HepG2 (cell line): ENCODE data around the gene CMYA5. TPM values are rescaled to one million over a fixed set of nuclear protein-coding genes. Genes with fewer than 3 reads are reported as not detected.

Source experiments
- ATAC-seq: fragments of 200-7000 bp; cut with Tn5 transposase; 3 replicates; pipeline ENCODE4 v1.9.1; 2020; ENCODE audit warnings: mild to moderate bottlenecking, moderate library complexity
- BruUV-seq: library from RNA; stranded (reverse); fragments of 400-500 nt; replicated peaks from 2 replicates; lab custom pipeline; 2021; lab: Mats Ljungman, UMichigan
- CTCF ChIA-PET: fragments of 300-600 bp; formaldehyde crosslinking; extraction: SDS; loops from one replicate; lab custom pipeline; 2021; ENCODE audit warnings: low total read pairs, inconsistent platforms, low intra/inter-chr PET ratio; lab: Yijun Ruan, JAX
- POLR2A ChIA-PET: fragments of 350-600 bp; sonication (Branson Sonifier 250); formaldehyde crosslinking; loops from one replicate; lab custom pipeline; 2020; ENCODE audit warnings: antibody characterized with exemption, inconsistent platforms; lab: Yijun Ruan, JAX
- DNase-seq: peaks from one replicate; pipeline ENCODE4 v3.0.0-alpha.2; 2015; ENCODE audit warnings: low spot score
- FAIRE-seq: peaks from 3 replicates; lab custom pipeline; 2011; peaks lifted over from hg19 to GRCh38; lab: Jason Lieb, UNC
- H2AFZ ChIP-seq: one replicate; pipeline ENCODE4 v1.6.1; 2011; ENCODE audit warnings: low read length, inconsistent platforms
- H3K27ac ChIP-seq: fragments of 300-600 bp; 3 replicates; pipeline ENCODE4 v1.8.0; 2011; ENCODE audit warnings: mixed run types, mild to moderate bottlenecking, mixed read lengths, low read length, inconsistent platforms; ENCODE audit not compliant: insufficient read depth; ENCODE audit errors: extremely low read length
- H3K27me3 ChIP-seq, 2 experiments: fragments of 200-600 bp in 1 of 2; 2 replicates in 1 of 2; 3 replicates in 1 of 2; pipeline versions ENCODE4 v1.6.0 to v1.8.0; 2011; ENCODE audit warnings: low read length in 2 of 2, mild to moderate bottlenecking in 2 of 2, moderate library complexity in 2 of 2, inconsistent platforms in 1 of 2; ENCODE audit not compliant: insufficient read depth in 2 of 2, control insufficient read depth in 1 of 2
- H3K36me3 ChIP-seq, 2 experiments: fragments of 200-600 bp in 1 of 2; replicated peaks in 1 of 2; 2 replicates in 1 of 2; 3 replicates in 1 of 2; pipeline versions ENCODE4 v1.5.1 to v1.8.0; 2011; ENCODE audit warnings: low read length in 2 of 2, inconsistent platforms in 1 of 2; ENCODE audit not compliant: insufficient read depth in 2 of 2, control insufficient read depth in 1 of 2
- H3K4me1 ChIP-seq: 2 replicates; pipeline ENCODE4 v1.5.1; 2012; ENCODE audit warnings: low read length, inconsistent platforms; ENCODE audit not compliant: insufficient read depth
- H3K4me2 ChIP-seq: 2 replicates; pipeline ENCODE4 v1.6.0; 2011; ENCODE audit warnings: low read depth, low read length, inconsistent platforms
- H3K4me3 ChIP-seq, 3 experiments: fragments of 200-600 bp in 1 of 3; sonication (generic), shearing (Covaris generic) in 1 of 3; replicated peaks in 1 of 3; 2 replicates each; pipeline ENCODE4 v1.5.1; 2011 to 2016; ENCODE audit warnings: low read length in 3 of 3, inconsistent platforms in 2 of 3, low read depth in 2 of 3, mild to moderate bottlenecking in 2 of 3, control low read depth in 1 of 3, mixed read lengths in 1 of 3; ENCODE audit not compliant: insufficient read depth in 1 of 3
- H3K79me2 ChIP-seq: one replicate; pipeline ENCODE4 v1.6.1; 2011; ENCODE audit warnings: low read length, inconsistent platforms; ENCODE audit not compliant: insufficient read depth
- H3K9ac ChIP-seq: 2 replicates; pipeline ENCODE4 v1.6.0; 2011; ENCODE audit warnings: mild to moderate bottlenecking, low read depth, low read length, inconsistent platforms; ENCODE audit not compliant: insufficient read depth
- H3K9me3 ChIP-seq: 2 replicates; pipeline ENCODE4 v1.5.1; 2012; ENCODE audit warnings: mild to moderate bottlenecking, low read length
- H4K20me1 ChIP-seq: 2 replicates; pipeline ENCODE4 v1.6.0; 2011; ENCODE audit warnings: inconsistent platforms, mild to moderate bottlenecking, low read length, moderate library complexity; ENCODE audit not compliant: insufficient read depth
- ATF5 ChIP-seq: sonication (generic); formaldehyde crosslinking; IDR thresholded peaks from 2 replicates; pipeline ENCODE4 v1.4.0; 2020; ENCODE audit warnings: mild to moderate bottlenecking, low read depth, missing genetic modification reagents
- GZF1 ChIP-seq: sonication (generic); formaldehyde crosslinking; IDR thresholded peaks from 2 replicates; pipeline ENCODE4 v1.5.1; 2020; ENCODE audit warnings: mild to moderate bottlenecking, missing genetic modification reagents
- NCOR1 ChIP-seq: fragments of 200-600 bp; sonication (generic); IDR thresholded peaks from 2 replicates; pipeline ENCODE4 v1.7.0; 2017; ENCODE audit warnings: antibody characterized with exemption, low read length, borderline replicate concordance
- POLR2G ChIP-seq: fragments of 200-400 bp; formaldehyde crosslinking; IDR thresholded peaks from 2 replicates; pipeline ENCODE4 v1.6.1; 2018; ENCODE audit warnings: mild to moderate bottlenecking, low read depth, low read length, moderate library complexity
- RBFOX2 ChIP-seq: fragments of 200-400 bp; formaldehyde crosslinking; IDR thresholded peaks from 2 replicates; pipeline ENCODE4 v1.6.1; 2017; ENCODE audit warnings: low read depth, mild to moderate bottlenecking, low read length
- SALL2 ChIP-seq: sonication (generic); formaldehyde crosslinking; IDR thresholded peaks from 2 replicates; pipeline ENCODE4 v1.8.1; 2023; ENCODE audit warnings: mild to moderate bottlenecking, missing genetic modification reagents, inconsistent platforms
- TP53 ChIP-seq: sonication (generic); formaldehyde crosslinking; conservative IDR thresholded peaks from 2 replicates; pipeline ENCODE4 v1.4.0; 2020; ENCODE audit warnings: missing genetic modification reagents
- ZBTB33 ChIP-seq: sonication (generic); formaldehyde crosslinking; IDR thresholded peaks from 2 replicates; pipeline ENCODE4 v1.4.0; 2020; ENCODE audit warnings: missing genetic modification reagents
- ZBTB44 ChIP-seq: sonication (generic); formaldehyde crosslinking; IDR thresholded peaks from 2 replicates; pipeline ENCODE4 v1.4.0; 2020; ENCODE audit warnings: missing genetic modification reagents
- ZBTB7B ChIP-seq: sonication (generic); formaldehyde crosslinking; IDR thresholded peaks from 2 replicates; pipeline ENCODE4 v1.4.0; 2020; ENCODE audit warnings: missing genetic modification reagents
- ZNF251 ChIP-seq: sonication (generic); formaldehyde crosslinking; IDR thresholded peaks from 2 replicates; pipeline ENCODE4 v1.9.0; 2021; ENCODE audit warnings: mild to moderate bottlenecking, missing genetic modification reagents
- ZNF350 ChIP-seq: sonication (generic); formaldehyde crosslinking; IDR thresholded peaks from 2 replicates; pipeline ENCODE4 v1.4.0; 2020; ENCODE audit warnings: mild to moderate bottlenecking, low read depth, missing genetic modification reagents, borderline replicate concordance
- ZNF768 ChIP-seq: sonication (generic); formaldehyde crosslinking; IDR thresholded peaks from 2 replicates; pipeline ENCODE4 v1.4.0; 2020; ENCODE audit warnings: missing genetic modification reagents
- WGBS: methylation state at CpG from one replicate; pipeline ENCODE4 v1.1.6; 2017; ENCODE audit warnings: low lambda C conversion rate; 5-methylcytosine and 5-hydroxymethylcytosine counted together
- in situ Hi-C: cut with HindIII; loops from 2 replicates; pipeline ENCODE4 v1.10.0; 2017; ENCODE audit warnings: low pct_unique_long_range_greater_than_20kb; ENCODE audit not compliant: extremely low pct_ligation_motif_present
- intact Hi-C: fragments of 100-400 bp; cut with micrococcal nuclease; formaldehyde crosslinking; loops from one replicate; pipeline ENCODE4 v1.10.0; 2022; ENCODE audit not compliant: unreplicated experiment
- polyA plus RNA-seq, 8 experiments: library from polyadenylated mRNA; depleted of rRNA in 3 of 8; stranded (reverse) in 7 of 8; unstranded in 1 of 8; fragments of >200 nt; fragmentation: Illumina TruSeq in 4 of 8; extraction: Trizol in 4 of 8; gene quantifications; 2 replicates each; pipeline versions ENCODE4 v1.2.1 to v1.2.3, GENCODE V29; 2011 to 2016; ENCODE audit warnings: low read depth in 4 of 8, missing spikeins in 1 of 8, mixed read lengths in 1 of 8; ENCODE audit not compliant: insufficient read depth in 1 of 8
- total RNA-seq, 5 experiments: library from RNA; depleted of rRNA; stranded (reverse); fragments of >200 nt; fragmentation: Illumina TruSeq; extraction: Trizol; gene quantifications; 2 replicates each; pipeline ENCODE4 v1.2.3, GENCODE V29; 2016; ENCODE audit warnings: low read depth in 1 of 5

The CMYA5 gene
- total and polyA plus RNA-seq, 2 of the 13 experiments (the other 11 are each of a cell fraction or from before 2014, with no cell fraction given): 0.13 to 0.51 TPM

GRCh38 chr5:79803007-79803406 is 113.4 kb downstream of the CMYA5 start:
- FAIRE-seq: no peak
- BruUV-seq: no TSS peak
- no peaks in the 10 kb centered on the region for H3K9me3 ChIP-seq

More at GRCh38 chr5:79803007-79803406, 113.4 kb downstream of the CMYA5 start:
- Histone ChIP-seq H3K4me2 (no peak overlapping the region), H2AFZ (no peak overlapping the region), H3K4me1 (no peaks in the 10 kb centered on the region), H3K27me3 (peaks cover 0 to 6% of the 10 kb centered on the region in 2 experiments; a peak in 1 of 5 replicates), H3K79me2 (no peaks in the 10 kb centered on the region), H3K27ac (no peak overlapping the region), H3K9ac (no peak overlapping the region), H3K36me3 (no peaks in the 10 kb centered on the region), H4K20me1 (no peaks in the 10 kb centered on the region), H3K4me3 (no peak overlapping the region)
- intact Hi-C loops: no loop called here
- DNase-seq: no peak
- no peak for ATAC-seq
- TF ChIP-seq ZNF768 (CRISPR knock-in tag) (no peak), GZF1 (CRISPR knock-in tag) (no peak), ZBTB7B (no peak), ZBTB44 (CRISPR knock-in tag) (no peak), ZNF350 (CRISPR knock-in tag) (no peak), RBFOX2 (no peak), TP53 (no peak), ZNF251 (CRISPR knock-in tag) (no peak), POLR2G (no peak), NCOR1 (no peak), ATF5 (CRISPR knock-in tag) (no peak), SALL2 (no peak), ZBTB33 (CRISPR knock-in tag) (no peak)
- 0% methylated on average over 1 of the region's 2 CpGs for WGBS
- in situ Hi-C loops: no loop called here
- ChIA-PET CTCF (no interaction called here), POLR2A (no interaction called here)
